AG04450 (cell line): ENCODE measurements around the gene MX2. TPM values are rescaled to one million over a fixed set of nuclear protein-coding genes. Genes with fewer than 3 reads are reported as not detected.

ENCODE experiments used
- CTCF ChIA-PET: fragments of 300-600, 350-600 bp; formaldehyde crosslinking; extraction: SDS; loops from one replicate; lab custom pipeline; 2022; ENCODE audit warnings: antibody characterized with exemption, inconsistent platforms; lab: Charles Lee
- POLR2A ChIA-PET: fragments of 350-600 bp; formaldehyde crosslinking; extraction: SDS; loops from one replicate; lab custom pipeline; 2021; ENCODE audit warnings: antibody characterized with exemption, inconsistent platforms; lab: Yijun Ruan, JAX
- DNase-seq: peaks from one replicate; pipeline ENCODE4 v3.0.0-alpha.2; 2011; ENCODE audit warnings: low read depth, low spot score
- H3K27ac ChIP-seq: one replicate; pipeline ENCODE4 v1.5.1; 2012; ENCODE audit warnings: low read depth, low read length, control low read depth
- H3K27me3 ChIP-seq: one replicate; pipeline ENCODE4 v1.6.0; 2012; ENCODE audit warnings: low read length; ENCODE audit not compliant: control insufficient read depth, insufficient read depth
- H3K4me3 ChIP-seq: 2 replicates; pipeline ENCODE4 v1.5.1; 2011; ENCODE audit warnings: mild to moderate bottlenecking, low read depth, low read length, control low read depth
- H3K9me3 ChIP-seq: 2 replicates; pipeline ENCODE4 v1.5.1; 2012; ENCODE audit warnings: low read length; ENCODE audit not compliant: control insufficient read depth, insufficient read depth
- polyA plus RNA-seq: library from polyadenylated mRNA; depleted of rRNA; stranded (reverse); fragments of >200 nt; gene quantifications from 2 replicates; pipeline ENCODE4 v1.2.3, GENCODE V29; 2011
- TF ChIP-seq, protein P1 (sequence below): IDR thresholded peaks from 2 replicates; pipeline ENCODE4 v1.5.1; 2011; ENCODE audit warnings: low read depth, low read length, control low read depth, inconsistent platforms

MX2 gene
- polyA plus RNA-seq, 1 experiment = 0.82 TPM

DNA sequence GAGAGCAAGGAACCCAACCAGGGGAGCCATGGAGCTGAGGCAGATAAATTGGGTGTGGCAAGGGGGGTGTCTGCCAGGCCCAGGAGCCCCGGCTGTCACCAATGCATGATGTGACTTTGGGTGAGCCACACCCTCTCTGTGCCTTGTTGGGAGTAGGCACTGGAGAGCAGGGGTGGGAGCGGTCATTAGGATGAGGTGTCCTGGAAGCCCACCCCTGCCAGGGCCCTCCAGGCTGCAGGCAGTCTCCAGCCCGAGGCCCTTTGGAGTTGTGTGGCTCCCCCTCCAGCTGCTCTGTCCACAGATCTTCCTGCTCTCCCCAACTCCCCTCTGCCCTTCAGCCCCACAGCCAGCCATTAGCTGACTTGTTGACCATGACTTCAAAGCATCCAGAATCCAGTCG is 11.4 kb downstream of the MX2 start:
- peaks cover 5% of the 10 kb centered on the region for H3K27me3 ChIP-seq
- H3K9me3 ChIP-seq = no peaks in the 10 kb centered on the region; the same call in 1 of the 2 replicates
- TF ChIP-seq, protein P1, sequence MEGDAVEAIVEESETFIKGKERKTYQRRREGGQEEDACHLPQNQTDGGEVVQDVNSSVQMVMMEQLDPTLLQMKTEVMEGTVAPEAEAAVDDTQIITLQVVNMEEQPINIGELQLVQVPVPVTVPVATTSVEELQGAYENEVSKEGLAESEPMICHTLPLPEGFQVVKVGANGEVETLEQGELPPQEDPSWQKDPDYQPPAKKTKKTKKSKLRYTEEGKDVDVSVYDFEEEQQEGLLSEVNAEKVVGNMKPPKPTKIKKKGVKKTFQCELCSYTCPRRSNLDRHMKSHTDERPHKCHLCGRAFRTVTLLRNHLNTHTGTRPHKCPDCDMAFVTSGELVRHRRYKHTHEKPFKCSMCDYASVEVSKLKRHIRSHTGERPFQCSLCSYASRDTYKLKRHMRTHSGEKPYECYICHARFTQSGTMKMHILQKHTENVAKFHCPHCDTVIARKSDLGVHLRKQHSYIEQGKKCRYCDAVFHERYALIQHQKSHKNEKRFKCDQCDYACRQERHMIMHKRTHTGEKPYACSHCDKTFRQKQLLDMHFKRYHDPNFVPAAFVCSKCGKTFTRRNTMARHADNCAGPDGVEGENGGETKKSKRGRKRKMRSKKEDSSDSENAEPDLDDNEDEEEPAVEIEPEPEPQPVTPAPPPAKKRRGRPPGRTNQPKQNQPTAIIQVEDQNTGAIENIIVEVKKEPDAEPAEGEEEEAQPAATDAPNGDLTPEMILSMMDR = no peak
- ChIA-PET POLR2A (no interaction called here), CTCF (interaction anchor here (1.3 kb wide), 1 partner anchor 444 kb away, joined by 4 read pairs; no protein-coding TSS in a partner anchor)
- H3K27ac ChIP-seq = no peak overlapping the region
- DNase-seq = no peak
- no peak overlapping the region for H3K4me3 ChIP-seq

DNA sequence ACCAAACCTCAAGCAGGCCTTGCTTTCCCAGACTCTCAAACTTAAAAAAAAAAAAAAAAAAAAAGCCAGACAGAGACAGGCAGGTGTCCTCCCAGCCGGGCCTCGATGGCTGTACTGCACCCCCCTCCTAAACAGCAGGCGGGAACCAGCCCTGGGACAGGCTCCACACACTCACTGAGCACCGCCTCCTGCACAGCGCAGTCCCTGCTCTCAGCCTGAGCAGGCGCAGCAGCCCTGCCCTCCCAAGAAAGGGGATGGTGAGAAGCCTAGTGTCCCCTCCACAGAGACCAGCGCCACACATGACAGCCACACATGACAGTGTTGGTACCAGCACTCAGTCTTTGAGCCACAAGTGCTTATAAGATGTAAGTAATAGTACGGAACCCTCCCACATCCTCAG is 11.9 kb downstream of the MX2 start:
- TF ChIP-seq, protein P1 = no peak
- peaks cover 5% of the 10 kb centered on the region for H3K27me3 ChIP-seq
- H3K4me3 ChIP-seq = no peak overlapping the region
- ChIA-PET POLR2A (no interaction called here), CTCF (no interaction called here)
- DNase-seq = no peak
- no peak overlapping the region for H3K27ac ChIP-seq
- no peaks in the 10 kb centered on the region; the same call in 1 of the 2 replicates for H3K9me3 ChIP-seq

DNA sequence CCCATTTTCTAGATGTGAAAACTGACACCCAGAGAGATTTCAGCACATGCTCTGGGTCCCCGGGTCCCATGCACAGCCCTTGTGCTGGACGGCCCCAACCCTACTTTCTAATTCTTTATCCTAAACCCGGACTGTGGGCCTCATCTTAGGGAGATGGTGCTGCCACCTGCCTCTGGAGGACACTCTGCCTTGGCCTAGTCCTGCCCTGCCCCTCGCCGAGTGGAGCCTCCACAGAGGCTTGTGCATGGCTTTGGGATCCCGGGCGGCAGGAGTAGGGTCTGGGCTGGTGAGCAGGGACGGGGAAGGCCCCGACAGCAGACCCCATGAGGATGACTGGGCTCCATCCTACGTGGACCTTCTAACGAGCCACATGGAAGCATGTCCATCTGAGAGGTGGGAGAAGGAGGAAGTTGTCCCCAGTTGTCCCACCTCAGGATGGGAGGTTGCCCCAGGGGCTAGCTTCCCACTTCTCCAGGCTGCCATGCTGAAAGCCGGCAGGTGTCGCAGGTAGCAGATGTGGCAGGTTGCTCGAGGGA is 12.4 kb downstream of the MX2 start:
- no peak for DNase-seq
- peaks cover 5% of the 10 kb centered on the region for H3K27me3 ChIP-seq
- POLR2A ChIA-PET = no interaction called here

DNA sequence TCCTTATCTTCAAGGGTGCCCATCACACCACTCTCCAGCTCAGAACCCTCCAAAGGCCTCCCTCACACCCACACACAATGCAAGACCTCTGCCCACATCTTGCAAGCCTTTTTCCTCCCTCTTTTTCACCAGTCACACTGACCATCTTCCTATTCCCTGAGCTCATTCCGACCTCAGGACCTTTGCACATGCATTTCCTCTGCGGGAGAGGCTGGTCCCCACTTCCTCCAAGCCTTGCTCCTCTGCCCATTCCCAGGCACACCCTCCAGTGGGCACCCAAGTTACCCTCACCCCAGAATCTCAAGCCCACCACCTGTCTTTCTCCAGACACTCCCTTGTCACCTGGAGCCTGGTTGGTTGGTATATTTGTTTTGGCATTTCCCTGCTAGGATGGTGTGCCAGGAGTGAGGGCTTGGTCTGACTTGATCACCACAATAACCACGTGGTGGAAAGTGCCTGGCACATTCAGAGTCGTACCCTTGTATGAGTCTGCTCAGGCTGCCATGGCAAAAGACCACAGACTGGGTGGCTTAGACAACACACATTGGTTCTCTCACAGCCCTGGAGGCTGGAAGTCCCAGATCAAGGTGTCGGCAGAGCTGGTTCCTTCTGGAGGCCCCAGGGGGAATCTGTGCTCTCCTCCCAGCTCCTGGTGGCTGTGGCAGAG is 13.2 kb downstream of the MX2 start:
- Histone ChIP-seq H3K9me3 (no peaks in the 10 kb centered on the region; the same call in 1 of the 2 replicates), H3K27me3 (peaks cover 4% of the 10 kb centered on the region), H3K4me3 (no peak overlapping the region), H3K27ac (no peak overlapping the region)
- POLR2A ChIA-PET = no interaction called here
- CTCF ChIA-PET = interaction anchor here (0.6 kb wide), 1 partner anchor 411 kb away, joined by 3 read pairs; no protein-coding TSS in a partner anchor
- TF ChIP-seq, protein P1 = no peak
- no peak for DNase-seq

More for the DNA sequence above, 12.4 kb downstream of the MX2 start:
- H3K9me3 ChIP-seq = no peaks in the 10 kb centered on the region; the same call in 1 of the 2 replicates
- no peak overlapping the region for H3K4me3 ChIP-seq
- TF ChIP-seq, protein P1 = no peak
- H3K27ac ChIP-seq = no peak overlapping the region
- CTCF ChIA-PET = interaction anchor here (0.6 kb wide), 1 partner anchor 411 kb away, joined by 3 read pairs; no protein-coding TSS in a partner anchor

DNA sequence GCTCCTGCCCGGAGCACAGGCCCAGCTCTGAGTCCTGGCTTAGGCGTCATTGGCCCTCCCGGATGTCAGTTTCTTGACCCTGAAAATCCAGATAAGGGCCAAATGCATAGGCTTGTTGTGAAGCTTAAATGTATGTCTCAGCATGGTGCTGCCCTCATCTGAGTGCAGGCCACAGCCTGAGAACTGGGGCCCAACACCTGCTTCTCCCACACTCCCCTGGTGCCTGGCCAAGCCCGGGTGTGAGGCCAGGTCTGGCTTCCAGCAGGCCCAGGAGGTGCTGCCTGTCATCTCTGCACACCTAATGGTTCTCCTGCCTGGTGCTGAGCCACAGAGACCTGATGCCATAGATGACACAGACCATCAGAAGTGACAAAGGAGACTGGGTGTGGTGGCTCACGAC is 14.0 kb downstream of the MX2 start:
- TF ChIP-seq, protein P1 = no peak
- ChIA-PET POLR2A (no interaction called here), CTCF (no interaction called here)
- H3K4me3 ChIP-seq = no peak overlapping the region
- no peaks in the 10 kb centered on the region; the same call in 1 of the 2 replicates for H3K9me3 ChIP-seq
- no peak overlapping the region for H3K27ac ChIP-seq
- no peak for DNase-seq
- peaks cover 2% of the 10 kb centered on the region for H3K27me3 ChIP-seq
